ENCODE data around the gene LETM1.

GRCh38 chr4:1773754-1774153 lies 82.2 kb downstream of the LETM1 start:
- TF ChIP-seq POLR2A (IDR thresholded peaks at IDR 0.05) (no peak), CTCF (IDR thresholded peaks at IDR 0.05) (no peak)

Measured in adrenal gland (tissue), 5 donors.